Stimulated activated naive CD4-positive, alpha-beta T cell treated with Interleukin-2 at 50 U/mL for 16 hours (primary cell): Measurements from ENCODE around the gene CCDC148.

Source experiments
- DNase-seq: peaks from one replicate; lab custom pipeline; 2025; lab: John Stamatoyannopoulos, UW

Gene CCDC148

GRCh38 chr2:158456309-158457066 lies at the start of gene CCDC148, which contains the start of gene PKP4:
CCDC148 (minus strand) TSS chr2:158456753; CDS start chr2:158456439, 314 bp downstream.
PKP4 (plus strand) TSS chr2:158456952; CDS start chr2:158533185, 76,233 bp downstream.
- DNase-seq: peak; percentile 92

- DNase-seq: no peak
These were observed 48.9 kb upstream of the CCDC148 start for GRCh38 chr2:158505448-158505934.

- DNase-seq: no peak
These were observed 47.5 kb upstream of the CCDC148 start for GRCh38 chr2:158504088-158504487.

GRCh38 chr2:158502974-158503373 lies 46.4 kb upstream of the CCDC148 start:
- DNase-seq: no peak

GRCh38 chr2:158501301-158501700 lies 44.7 kb upstream of the CCDC148 start:
- no peak for DNase-seq

- no peak for DNase-seq
These were observed 43.8 kb upstream of the CCDC148 start for GRCh38 chr2:158500333-158500732.

- DNase-seq: no peak
These were observed 42.8 kb upstream of the CCDC148 start for GRCh38 chr2:158499383-158499782.

GRCh38 chr2:158498749-158499136 lies 42.2 kb upstream of the CCDC148 start:
- DNase-seq: no peak

GRCh38 chr2:158498043-158498748 lies 41.6 kb upstream of the CCDC148 start:
- DNase-seq: no peak

GRCh38 chr2:158497486-158497885 lies 40.9 kb upstream of the CCDC148 start:
- DNase-seq: no peak

- DNase-seq: no peak
These were observed 40.4 kb upstream of the CCDC148 start for GRCh38 chr2:158496986-158497385.

- DNase-seq: no peak
These were observed 38.6 kb upstream of the CCDC148 start for GRCh38 chr2:158495175-158495574.

- no peak for DNase-seq
These were observed 36.9 kb upstream of the CCDC148 start for GRCh38 chr2:158493458-158493857.

GRCh38 chr2:158491072-158491471 lies 34.5 kb upstream of the CCDC148 start:
- no peak for DNase-seq

GRCh38 chr2:158489366-158490112 lies 33.0 kb upstream of the CCDC148 start:
- no peak for DNase-seq

GRCh38 chr2:158488442-158489216 lies 32.1 kb upstream of the CCDC148 start:
- no peak for DNase-seq

- DNase-seq: no peak
These were observed 30.9 kb upstream of the CCDC148 start for GRCh38 chr2:158487419-158487818.

GRCh38 chr2:158486970-158487325 lies 30.4 kb upstream of the CCDC148 start:
- no peak for DNase-seq

- DNase-seq: no peak
These were observed 29.8 kb upstream of the CCDC148 start for GRCh38 chr2:158486150-158486969.

- DNase-seq: no peak
These were observed 28.5 kb upstream of the CCDC148 start for GRCh38 chr2:158484892-158485556.
